Measurements from ENCODE around the gene ATXN7L2. TPM values are rescaled to one million over a fixed set of nuclear protein-coding genes. Genes with fewer than 3 reads are reported as not detected.

Gene ATXN7L2
- total RNA-seq, 4 donors from 2014 or later: 2.4 to 3.1 (median 2.8) TPM

DNA sequence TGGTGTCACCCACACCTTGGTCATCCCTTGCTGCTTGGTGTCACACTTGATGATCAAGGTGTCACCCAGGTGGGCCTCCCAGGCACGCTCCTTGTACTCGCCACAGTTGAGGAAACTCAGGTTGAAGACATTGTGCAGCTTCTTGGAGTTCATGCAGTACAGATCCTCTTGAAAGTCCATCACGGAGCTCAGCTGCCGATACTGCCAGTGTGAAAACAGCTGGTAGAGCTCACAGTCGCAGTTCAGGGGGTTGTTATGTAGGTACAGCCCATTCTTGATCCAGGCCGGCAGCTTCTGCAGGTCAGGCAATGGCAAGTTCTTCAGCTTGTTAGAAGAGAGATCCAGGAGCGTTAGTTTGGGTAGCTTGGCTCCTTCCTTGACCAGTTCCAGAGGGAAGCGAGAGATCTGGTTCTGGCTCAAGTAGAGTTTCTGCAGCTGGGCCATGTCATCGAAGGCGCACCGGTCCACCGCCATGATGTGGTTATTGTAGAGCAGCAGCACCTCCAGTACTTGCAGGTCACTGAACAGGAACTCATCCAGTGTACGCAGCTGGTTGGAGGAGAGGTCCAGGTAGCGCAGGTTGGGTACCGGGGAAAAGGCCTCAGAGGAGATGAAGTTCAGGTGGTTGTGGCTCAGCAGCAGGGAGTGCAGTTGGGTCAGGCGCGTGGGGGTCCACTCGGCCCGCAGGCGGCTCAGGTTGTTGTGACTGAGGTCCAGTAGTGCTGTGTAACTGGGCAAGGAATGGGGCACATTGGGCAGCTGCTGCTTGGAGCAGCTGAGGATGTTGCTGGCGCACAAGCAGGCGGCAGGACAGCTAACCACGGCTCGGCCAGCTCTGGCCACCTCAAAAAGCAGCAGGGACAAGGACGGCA is 24.5 kb downstream of the ATXN7L2 start:
- TF ChIP-seq, protein P1, sequence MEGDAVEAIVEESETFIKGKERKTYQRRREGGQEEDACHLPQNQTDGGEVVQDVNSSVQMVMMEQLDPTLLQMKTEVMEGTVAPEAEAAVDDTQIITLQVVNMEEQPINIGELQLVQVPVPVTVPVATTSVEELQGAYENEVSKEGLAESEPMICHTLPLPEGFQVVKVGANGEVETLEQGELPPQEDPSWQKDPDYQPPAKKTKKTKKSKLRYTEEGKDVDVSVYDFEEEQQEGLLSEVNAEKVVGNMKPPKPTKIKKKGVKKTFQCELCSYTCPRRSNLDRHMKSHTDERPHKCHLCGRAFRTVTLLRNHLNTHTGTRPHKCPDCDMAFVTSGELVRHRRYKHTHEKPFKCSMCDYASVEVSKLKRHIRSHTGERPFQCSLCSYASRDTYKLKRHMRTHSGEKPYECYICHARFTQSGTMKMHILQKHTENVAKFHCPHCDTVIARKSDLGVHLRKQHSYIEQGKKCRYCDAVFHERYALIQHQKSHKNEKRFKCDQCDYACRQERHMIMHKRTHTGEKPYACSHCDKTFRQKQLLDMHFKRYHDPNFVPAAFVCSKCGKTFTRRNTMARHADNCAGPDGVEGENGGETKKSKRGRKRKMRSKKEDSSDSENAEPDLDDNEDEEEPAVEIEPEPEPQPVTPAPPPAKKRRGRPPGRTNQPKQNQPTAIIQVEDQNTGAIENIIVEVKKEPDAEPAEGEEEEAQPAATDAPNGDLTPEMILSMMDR (IDR thresholded peaks at IDR 0.05; ENCODE audit: low read depth): no peak

DNA sequence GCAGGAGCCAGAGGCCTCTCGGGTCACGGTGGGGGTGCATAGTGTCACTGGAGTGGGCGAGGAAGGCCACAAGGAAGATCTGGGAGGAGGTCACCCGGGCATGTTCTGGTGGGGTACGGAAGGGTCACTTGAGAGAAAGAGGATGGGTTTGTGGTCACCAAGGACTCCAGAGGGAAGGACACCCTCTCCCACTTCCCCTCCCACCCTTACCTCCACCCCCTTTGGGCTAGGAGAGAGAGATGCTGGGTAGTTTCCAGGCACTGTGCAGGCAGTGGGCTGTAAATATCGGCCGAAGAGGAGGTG is 25.1 kb downstream of the ATXN7L2 start:
- TF ChIP-seq, protein P1 (IDR thresholded peaks at IDR 0.05; ENCODE audit: low read depth): no peak

DNA sequence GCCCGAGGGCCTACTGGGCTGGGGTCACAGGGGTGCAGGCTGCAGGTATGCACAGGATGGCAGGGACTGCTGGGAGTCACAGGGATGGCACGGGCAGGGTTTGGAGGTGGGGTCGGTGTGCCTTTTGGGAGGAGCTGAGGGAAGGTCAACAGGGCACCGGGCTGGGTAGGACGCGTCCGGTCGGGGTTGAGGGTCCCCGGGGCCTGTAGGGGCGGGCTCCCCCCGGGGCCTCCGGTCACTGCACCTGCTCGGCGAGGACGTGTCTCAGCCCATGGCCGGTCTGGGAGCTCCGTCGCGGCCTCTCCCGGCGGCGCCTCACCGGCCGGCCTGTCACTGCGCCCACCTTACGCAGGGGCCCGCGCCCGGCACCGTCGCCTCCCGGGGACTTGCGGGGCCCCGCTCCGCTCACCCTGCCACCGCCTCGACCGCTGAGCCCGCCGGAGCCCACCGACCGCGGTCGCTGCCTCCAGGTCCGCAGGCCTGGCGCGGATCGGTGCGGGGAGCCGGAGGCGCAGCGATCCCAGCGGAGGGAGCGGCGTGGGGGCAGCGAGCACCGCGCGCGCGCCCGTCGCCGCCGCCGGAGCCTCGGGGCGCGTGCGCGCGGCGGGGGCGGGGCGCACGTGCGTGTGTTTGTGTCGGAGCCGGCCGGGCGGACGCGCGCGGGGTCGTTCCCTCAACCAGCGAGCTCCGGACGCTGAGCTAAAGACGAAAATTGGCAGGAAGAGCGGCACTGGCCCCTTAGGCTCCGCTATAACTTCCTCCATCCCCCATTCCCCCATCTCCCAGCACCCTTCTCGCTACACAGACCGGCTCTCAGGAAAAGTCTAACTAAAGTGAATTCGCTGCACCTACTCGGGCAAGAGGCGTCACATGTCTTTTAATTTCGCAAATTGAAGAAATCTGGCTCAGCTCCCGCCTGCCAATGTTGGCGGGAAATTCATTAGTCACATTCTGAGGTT is 25.8 kb downstream of the ATXN7L2 start, which contains the start of gene AMIGO1:
AMIGO1 (minus strand) TSS at position 552 of the 959 bp plus-strand sequence. CDS start 815 bp downstream, outside the sequence.
- TF ChIP-seq, protein P1 (IDR thresholded peaks at IDR 0.05; ENCODE audit: low read depth): no peak

DNA sequence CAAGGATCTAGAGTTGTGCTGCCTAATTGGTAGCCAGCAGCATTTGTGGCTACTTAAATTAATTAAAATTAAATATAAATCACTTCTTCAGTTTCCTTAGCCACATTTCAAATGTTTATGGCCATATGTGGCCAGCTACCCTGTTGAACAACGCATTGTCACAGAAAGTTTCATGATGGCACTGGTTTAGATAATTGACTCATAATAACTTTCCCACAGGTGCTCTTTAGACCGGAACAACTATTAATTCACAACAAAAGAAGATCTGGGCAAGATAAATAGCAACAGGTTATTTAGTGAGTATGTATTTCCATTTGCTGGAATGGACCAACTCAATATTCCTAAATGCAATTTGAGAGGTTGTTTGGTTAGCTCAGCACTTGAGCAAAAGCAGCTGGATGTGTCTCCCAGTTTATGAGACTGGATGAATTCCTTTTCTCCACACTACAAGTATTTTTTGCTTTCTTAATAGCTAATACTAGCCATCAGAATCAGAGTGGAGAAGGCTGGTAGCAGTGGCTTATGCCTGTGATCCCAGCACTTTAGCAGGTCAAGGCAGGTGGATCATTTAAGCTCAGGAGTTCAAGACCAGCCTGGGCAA is 29.5 kb downstream of the ATXN7L2 start:
- TF ChIP-seq, protein P1 (IDR thresholded peaks at IDR 0.05; ENCODE audit: low read depth): no peak

DNA sequence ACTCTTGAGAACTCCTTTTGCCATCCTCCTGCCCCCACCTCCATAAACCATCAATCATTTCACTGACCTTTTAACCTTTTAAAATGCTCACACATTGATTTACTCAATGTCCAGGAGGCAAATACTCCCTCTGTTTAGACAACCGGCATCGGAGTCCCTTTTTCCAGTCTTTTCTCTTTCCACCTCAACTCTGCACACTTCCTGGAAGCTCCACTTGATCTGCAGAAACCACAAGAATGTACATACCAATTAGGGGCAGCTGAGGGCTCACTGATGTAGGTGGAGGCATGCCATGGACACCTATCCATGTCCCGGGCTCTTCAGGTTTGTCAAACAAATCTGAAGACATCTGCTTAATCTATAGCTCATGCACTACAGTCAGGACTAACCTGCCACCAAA is 31.1 kb downstream of the ATXN7L2 start:
- TF ChIP-seq, protein P1 (IDR thresholded peaks at IDR 0.05; ENCODE audit: low read depth): no peak

DNA sequence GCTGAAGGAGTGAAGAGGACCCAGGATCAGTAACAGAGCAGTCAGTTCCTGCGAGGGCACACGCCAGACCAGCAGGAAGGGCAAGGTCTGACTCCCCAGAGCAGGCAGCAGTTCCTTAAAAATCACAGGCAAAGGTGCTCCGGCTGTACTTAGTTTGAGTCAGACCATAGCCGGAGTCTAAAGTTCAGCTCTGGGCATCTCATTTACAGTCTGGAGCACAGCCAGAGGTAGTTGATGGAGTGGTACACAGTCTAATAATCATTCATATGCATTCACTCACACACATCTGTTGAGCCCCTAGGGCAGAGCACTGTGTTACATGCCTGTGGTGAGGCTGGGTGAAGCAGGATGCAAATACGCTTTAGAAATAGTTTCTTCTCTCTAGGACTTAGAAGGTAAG is 33.2 kb downstream of the ATXN7L2 start:
- TF ChIP-seq, protein P1 (IDR thresholded peaks at IDR 0.05; ENCODE audit: low read depth): no peak

Measured in subcutaneous adipose tissue (tissue), 4 donors.